NK-92 (cell line): ENCODE data around the gene GPR82.
"Not testable (repeated sequence)": the region's sequence is repeated elsewhere in the genome, so short reads cannot be mapped to it uniquely, and the experiment has no call there.

Experiments
- DNase-seq: peaks from one replicate; lab custom pipeline; 2025; ENCODE audit not compliant: unreplicated experiment; lab: John Stamatoyannopoulos, UW

GPR82 gene

DNA sequence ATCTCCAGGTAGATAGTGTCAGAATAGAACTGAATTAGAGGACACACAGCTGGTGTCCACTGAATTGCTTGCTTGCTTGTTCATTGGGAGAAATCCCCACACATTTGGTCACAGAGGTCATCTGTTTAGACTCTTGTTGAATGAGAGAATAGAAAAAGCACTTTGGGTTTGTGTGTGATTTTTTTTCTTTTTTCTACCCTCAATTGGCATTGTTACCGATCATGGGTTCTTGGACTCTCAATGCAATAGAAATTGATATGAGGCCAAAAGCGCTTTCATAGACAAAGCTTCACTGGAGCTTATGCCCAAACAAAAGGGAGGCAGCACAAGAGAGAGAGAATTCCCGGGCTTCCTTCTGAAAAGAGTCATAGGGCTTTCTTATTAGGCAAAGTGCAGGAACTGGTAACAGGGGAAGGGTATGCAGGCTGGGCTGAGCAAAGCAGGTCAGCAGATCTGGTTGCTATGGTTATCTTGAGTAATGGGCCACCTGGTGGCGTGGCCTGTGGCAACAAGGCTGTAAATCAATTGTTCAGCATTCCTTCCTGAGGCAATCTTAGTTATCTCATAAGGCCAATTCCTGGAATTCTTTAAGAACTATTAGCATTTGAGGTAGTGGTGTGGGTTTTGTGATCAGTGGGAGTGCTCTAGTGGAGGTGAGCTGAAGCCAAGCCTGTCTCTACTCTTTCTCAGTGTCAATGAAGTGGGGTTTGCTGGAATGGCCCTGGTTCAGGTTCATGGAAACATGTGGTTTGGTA, 5.3 kb upstream of the GPR82 start:
- DNase-seq, result no peak

- DNase-seq, result not testable (repeated sequence)
Measured at GRCh38 chrX:41719610-41720009, 4.4 kb upstream of the GPR82 start.

GRCh38 chrX:41720125-41720779, 3.7 kb upstream of the GPR82 start:
- no peak for DNase-seq

DNA sequence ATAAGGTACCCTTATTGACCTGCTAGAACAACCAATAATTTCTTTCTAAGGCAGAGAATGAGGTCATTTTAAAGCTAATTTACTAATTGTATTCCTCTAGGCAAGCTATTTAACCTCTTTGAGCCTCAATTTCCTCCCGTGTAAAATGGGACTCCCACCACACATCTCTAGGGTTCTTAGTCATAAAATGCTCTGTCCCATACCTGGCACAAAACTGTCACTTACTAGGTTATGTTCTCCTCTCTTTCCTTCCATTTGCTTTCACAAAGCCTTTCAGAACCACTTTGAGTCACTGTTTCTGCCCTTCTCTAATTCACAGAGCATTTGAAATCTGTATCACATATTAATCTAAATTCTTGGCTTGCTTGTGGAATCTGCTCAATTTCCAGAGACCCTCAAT, 2.4 kb upstream of the GPR82 start:
- DNase-seq, result no peak

DNA sequence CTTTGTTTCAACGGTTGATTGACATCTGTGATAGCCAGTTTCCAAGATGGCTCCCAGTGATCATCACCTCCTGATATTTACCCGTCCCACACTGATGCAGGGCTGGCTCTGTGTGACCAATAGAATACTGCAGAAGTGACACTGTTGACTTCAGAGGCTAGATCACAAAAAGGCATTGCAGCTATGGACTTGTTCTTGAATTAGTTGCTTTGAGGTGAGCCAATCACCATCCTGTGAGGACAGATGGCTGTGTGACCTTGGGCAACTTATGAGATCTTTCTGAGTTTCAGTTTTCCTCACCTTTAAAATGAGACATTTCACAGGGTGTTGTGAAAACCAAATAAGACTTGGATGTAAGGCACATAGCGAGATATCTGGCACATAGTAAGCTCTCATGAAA, 1.8 kb upstream of the GPR82 start:
- no peak for DNase-seq

GRCh38 chrX:41722816-41723618, 964 bp upstream of the GPR82 start:
- no peak for DNase-seq

- DNase-seq, result no peak
Measured at GRCh38 chrX:41728125-41728524, 4.1 kb downstream of the GPR82 start.

DNA sequence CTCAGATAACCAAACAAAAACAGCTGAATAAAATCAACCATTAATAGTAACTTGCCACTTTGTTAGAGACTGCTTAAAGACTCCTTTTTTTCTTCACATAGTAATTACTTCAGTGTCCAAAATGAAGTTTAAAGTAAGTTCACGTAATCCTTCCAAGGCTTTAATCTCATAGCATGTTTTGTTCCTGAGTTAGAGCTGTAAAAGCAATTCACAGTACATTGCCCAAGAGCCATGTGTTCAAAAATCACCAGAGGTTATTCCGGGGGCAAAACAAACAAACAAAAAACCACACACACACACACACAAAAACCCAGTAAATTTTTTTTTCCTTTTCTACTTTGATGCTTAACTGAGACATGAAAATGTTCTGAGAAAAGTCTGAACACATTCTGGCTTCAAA, 6.1 kb downstream of the GPR82 start:
- no peak for DNase-seq

DNA sequence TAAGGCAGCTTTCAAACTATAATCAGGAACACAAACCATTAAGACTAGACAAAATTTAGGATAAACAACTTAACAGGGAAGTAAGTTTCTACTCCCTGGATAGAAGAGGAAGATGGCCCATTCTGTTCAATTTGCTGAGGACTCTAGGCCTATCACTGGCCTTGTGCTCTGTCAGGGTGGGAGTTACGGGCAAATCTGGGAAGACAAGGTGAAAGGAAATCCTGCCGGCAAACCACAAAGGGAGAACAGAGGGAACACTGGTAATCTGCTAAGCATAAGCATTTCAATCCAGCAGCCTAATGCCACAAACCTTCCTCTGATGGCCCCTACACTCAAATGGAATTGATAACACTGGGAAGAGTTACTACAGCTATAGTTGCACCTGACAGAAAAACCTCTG, 8.3 kb downstream of the GPR82 start:
- no peak for DNase-seq

- DNase-seq, result no peak
Measured at GRCh38 chrX:41733939-41734338, 10.0 kb downstream of the GPR82 start.

- DNase-seq, result no peak
Measured at GRCh38 chrX:41734530-41734929, 10.5 kb downstream of the GPR82 start.

- no peak for DNase-seq
Measured at GRCh38 chrX:41737065-41737464, 13.1 kb downstream of the GPR82 start.

DNA sequence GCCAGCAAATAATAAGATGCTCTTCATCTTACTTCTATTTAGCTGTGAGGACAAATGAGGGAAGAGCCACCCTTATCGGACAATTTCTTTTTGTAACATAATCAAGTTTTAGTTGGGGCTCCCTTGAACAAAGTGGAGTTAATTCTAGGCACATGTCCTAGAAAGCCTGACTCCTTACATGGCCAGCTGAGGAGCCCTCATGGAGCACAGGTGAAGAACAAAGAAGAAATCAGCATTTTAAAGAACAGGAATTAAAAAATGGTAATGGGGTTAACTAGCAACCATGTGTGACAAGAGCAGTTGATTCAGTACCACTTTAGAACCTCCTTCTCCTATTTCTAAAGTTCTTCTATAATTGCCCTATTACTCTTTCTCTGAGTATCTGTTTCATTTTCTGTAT, 15.9 kb downstream of the GPR82 start:
- no peak for DNase-seq

DNA sequence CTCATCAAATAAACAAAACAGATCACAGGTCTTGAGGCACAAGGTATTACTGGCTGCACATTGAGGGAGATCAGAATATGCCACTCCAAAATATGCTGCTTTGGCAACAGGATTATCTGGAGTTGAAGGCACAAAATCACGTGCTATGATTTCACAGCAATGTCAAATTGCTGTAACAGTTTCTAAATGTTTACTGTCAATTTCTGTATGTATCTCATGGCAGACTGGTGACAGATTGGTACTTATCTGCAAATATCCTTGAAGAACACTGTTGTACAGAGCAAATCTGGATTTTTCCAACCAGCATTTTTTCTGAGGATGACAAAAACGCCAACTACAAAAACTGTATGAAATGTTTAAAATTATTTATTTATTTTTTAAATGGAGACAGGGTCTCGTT, 26.7 kb downstream of the GPR82 start:
- no peak for DNase-seq

DNA sequence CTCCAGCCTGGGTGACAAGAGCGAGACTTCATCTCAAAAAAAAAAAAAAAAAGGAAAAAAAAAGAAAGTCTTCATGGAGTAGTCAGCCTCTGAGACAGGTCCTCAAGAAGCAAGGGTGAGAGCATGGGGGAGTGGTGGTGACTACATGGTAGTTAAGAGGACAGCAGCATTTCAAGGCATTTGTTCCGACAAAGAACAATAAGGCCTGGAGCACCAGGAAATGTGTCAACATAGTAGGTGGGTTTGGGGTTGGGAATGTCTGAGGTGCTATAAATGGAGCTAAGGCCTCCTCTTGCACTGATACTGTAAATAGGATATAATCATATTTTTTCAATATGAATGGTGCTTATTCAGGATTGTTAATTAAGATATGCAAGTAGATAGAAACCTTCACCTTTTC, 34.4 kb downstream of the GPR82 start:
- DNase-seq, result no peak

DNA sequence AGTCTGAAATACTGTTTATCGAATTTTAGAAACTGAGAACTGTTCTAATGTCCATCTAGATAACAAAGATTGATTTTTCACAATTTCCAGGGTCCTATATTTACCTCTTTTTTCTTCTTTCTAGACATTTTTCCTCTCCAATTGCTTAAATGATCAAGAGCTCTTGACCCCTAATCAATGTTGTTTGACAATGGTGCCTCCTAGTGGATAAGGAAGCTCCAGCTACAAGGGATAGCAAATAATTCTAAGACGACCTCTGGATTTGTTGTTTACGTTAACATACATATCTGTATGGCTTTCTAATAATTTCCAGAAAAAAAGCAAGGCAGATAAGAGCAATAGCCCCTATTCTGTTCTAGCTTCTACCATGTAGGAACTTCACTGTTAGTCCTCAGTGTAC, 35.8 kb downstream of the GPR82 start:
- no peak for DNase-seq

DNA sequence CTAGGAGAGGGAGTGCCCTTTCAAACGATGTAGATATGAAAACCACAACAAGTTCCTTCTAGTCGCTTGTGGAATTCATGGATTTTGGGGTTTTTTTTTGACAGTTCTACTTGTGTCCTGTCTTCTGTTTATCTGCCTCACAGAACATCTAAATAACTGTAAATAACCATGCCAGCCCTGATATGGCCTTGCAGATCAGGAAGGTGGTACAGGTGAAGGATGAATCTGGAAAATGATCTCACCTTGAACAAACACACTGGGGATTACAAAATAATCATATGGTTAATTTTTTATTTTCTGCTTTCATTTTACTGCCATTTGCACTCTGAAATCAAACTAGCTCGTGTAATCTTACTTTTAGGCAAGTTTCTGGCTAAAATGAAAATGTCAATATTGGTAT, 37.2 kb downstream of the GPR82 start:
- DNase-seq, result no peak

- DNase-seq, result no peak
Measured at GRCh38 chrX:41761702-41762101, 37.7 kb downstream of the GPR82 start.

- no peak for DNase-seq
Measured at GRCh38 chrX:41779030-41779564, 55.1 kb downstream of the GPR82 start.
